Breast epithelium (tissue), 4 donors: ENCODE results near the gene DTNB. TPM values are rescaled to one million over a fixed set of nuclear protein-coding genes. Genes with fewer than 3 reads are reported as not detected.
"Not testable (repeated sequence)": the region's sequence is repeated elsewhere in the genome, so short reads cannot be mapped to it uniquely, and the experiment has no call there.

Experiments used
- DNase-seq, 2 donors: peaks; one replicate each; pipeline ENCODE4 v3.0.0-alpha.2; 2019; ENCODE audit warnings: low spot score in 2 of 2
- H3K27ac ChIP-seq, 2 donors: fragments of 200-600 bp; sonication (generic) in 1 of 2; one replicate each; pipeline ENCODE4 v1.5.1; 2016 to 2019; ENCODE audit warnings: mild to moderate bottlenecking in 1 of 2
- H3K27me3 ChIP-seq, 2 donors: fragments of 200-600 bp; sonication (generic) in 1 of 2; one replicate each; pipeline versions ENCODE4 v1.5.1 to v1.6.0; 2017 to 2019; ENCODE audit warnings: control low read depth in 1 of 2, mild to moderate bottlenecking in 1 of 2
- H3K36me3 ChIP-seq: fragments of 200-600 bp; one replicate; pipeline ENCODE4 v1.5.1; 2019
- H3K4me1 ChIP-seq, 2 donors: fragments of 200-600 bp; sonication (generic); one replicate each; pipeline ENCODE4 v1.5.1; 2016 to 2019; ENCODE audit warnings: control low read depth in 1 of 2
- H3K4me3 ChIP-seq, 3 donors: fragments of 200-600 bp; sonication (generic); 1 replicate in 2 of 3; 2 replicates in 1 of 3; pipeline ENCODE4 v1.5.1; 2016 to 2019; ENCODE audit warnings: mild to moderate bottlenecking in 3 of 3, moderate library complexity in 2 of 3
- H3K9me3 ChIP-seq, 2 donors: fragments of 200-600 bp; sonication (generic) in 1 of 2; one replicate each; pipeline ENCODE4 v1.5.1; 2016 to 2019; ENCODE audit warnings: control low read depth in 1 of 2
- POLR2A ChIP-seq: fragments of 450-650 bp; IDR thresholded peaks from one replicate; pipeline ENCODE4 v1.6.1; 2016; ENCODE audit warnings: antibody characterized with exemption, mild to moderate bottlenecking, moderate library complexity
- POLR2AphosphoS5 ChIP-seq, 3 donors: sonication (generic); formaldehyde crosslinking; IDR thresholded peaks; one replicate each; pipeline ENCODE4 v1.6.1; 2017; ENCODE audit warnings: antibody characterized with exemption in 3 of 3
- intact Hi-C: fragments of 100-400 bp; cut with DNase I; formaldehyde crosslinking; loops from one replicate; pipeline ENCODE4 v1.15.1; 2023; ENCODE audit warnings: low total_unique reads
- total RNA-seq, 3 donors: library from RNA; depleted of rRNA; stranded (reverse); fragments of >200 nt; gene quantifications; one replicate each; pipeline ENCODE4 v1.1.0, GENCODE V29; 2016
- TF ChIP-seq, protein P1 (sequence below), 3 donors: fragments of 450-650 bp; IDR thresholded peaks; one replicate each; pipeline ENCODE4 v1.5.1; 2016 to 2017; ENCODE audit warnings: antibody characterized with exemption in 3 of 3, mild to moderate bottlenecking in 3 of 3, moderate library complexity in 3 of 3

The DTNB gene
- total RNA-seq, 3 donors from 2014 or later, result 7.8 to 63.4 (median 44.9) TPM

DNA sequence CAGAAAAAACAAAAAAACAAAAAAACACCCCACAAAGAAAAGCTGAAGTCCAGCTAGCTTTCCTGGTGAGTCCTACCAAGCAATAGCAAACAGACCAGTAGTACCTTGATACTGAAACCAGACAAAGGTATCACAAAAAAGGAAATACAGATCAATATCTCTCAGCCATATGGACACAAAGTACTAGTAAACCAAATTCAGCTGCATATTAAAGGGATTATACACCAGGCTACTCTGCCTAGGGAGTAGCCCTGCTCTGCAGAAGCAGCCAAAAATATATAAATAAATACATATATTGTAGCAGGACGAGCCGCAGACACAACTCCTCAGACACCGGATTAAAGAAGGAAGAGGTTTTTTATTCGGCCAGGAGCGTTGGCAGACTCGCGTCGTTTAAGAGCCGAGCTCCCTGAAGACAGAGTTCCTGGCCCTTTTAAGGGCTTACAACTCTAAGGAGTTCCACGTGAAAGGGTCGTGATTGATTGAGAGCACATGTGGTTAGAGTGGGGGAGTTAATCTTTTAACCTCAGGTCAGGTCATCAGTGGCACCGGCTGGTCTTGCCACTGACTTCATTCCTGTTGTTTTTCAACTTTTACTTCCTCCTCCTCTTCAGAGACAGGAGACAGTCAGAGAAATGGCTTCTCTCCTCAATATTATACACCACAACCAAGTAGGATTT lies 38.4 kb upstream of the DTNB start:
- TF ChIP-seq, protein P1, sequence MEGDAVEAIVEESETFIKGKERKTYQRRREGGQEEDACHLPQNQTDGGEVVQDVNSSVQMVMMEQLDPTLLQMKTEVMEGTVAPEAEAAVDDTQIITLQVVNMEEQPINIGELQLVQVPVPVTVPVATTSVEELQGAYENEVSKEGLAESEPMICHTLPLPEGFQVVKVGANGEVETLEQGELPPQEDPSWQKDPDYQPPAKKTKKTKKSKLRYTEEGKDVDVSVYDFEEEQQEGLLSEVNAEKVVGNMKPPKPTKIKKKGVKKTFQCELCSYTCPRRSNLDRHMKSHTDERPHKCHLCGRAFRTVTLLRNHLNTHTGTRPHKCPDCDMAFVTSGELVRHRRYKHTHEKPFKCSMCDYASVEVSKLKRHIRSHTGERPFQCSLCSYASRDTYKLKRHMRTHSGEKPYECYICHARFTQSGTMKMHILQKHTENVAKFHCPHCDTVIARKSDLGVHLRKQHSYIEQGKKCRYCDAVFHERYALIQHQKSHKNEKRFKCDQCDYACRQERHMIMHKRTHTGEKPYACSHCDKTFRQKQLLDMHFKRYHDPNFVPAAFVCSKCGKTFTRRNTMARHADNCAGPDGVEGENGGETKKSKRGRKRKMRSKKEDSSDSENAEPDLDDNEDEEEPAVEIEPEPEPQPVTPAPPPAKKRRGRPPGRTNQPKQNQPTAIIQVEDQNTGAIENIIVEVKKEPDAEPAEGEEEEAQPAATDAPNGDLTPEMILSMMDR (IDR thresholded peaks at IDR 0.05), result no peak
- TF ChIP-seq POLR2A (no peak), POLR2AphosphoS5 (IDR thresholded peaks at IDR 0.05) (no peak)
- Histone ChIP-seq H3K9me3 (no peaks in the 10 kb centered on the region), H3K27me3 (no peaks in the 10 kb centered on the region), H3K36me3 (no peaks in the 10 kb centered on the region), H3K4me3 (peak overlapping the region in 2 of 3 donors; percentile 24 to 44), H3K4me1 (no peaks in the 10 kb centered on the region), H3K27ac (peak overlapping the region; percentile 29 to 48)
- no peak for DNase-seq
- intact Hi-C loops, result no loop called here

DNA sequence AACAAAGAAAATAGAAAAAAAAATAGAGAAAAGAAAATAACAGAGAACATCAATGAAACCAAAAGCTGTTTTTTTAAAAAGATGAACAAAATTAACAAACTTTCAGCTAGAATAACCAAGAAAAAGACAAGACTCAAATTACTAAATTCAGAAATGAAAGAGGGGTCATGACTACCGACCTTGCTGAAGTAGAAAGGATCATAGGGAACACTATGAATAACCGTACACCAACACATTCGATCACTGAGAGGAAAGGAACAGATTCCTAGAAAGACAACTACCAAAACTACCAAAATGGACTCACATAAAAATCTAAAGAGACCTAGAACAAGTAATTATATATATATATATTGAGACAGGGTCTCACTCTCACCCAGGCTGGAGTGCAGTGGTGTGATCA lies 37.4 kb upstream of the DTNB start:
- no peaks in the 10 kb centered on the region for H3K27me3 ChIP-seq
- no peaks in the 10 kb centered on the region for H3K4me1 ChIP-seq
- intact Hi-C loops, result no loop called here
- H3K36me3 ChIP-seq, result no peaks in the 10 kb centered on the region
- TF ChIP-seq POLR2AphosphoS5 (IDR thresholded peaks at IDR 0.05) (no peak), POLR2A (no peak)
- TF ChIP-seq, protein P1 (IDR thresholded peaks at IDR 0.05), result no peak
- H3K9me3 ChIP-seq, result no peaks in the 10 kb centered on the region
- H3K27ac ChIP-seq, result no peak overlapping the region
- H3K4me3 ChIP-seq, result no peak overlapping the region
- DNase-seq, result no peak

DNA sequence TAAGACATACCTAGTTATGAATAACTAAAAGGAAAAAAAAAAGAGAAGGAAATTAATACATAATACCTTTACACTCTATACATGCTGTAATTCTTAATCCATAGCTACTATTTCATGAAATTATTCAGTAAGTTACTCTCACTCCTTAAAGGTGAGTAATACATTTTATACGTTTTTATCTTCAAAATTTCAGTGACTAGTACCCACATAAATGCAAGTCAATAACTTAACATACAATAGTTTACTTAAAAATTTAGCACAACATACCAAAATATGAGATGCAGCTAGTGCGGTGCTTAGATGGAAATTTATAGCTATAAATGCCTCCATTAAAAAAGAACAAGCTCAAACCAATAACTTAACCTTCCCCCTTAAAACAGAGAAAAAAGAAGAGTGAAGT lies 36.0 kb upstream of the DTNB start:
- Histone ChIP-seq H3K4me3 (no peak overlapping the region), H3K27ac (no peak overlapping the region), H3K4me1 (no peaks in the 10 kb centered on the region), H3K9me3 (no peaks in the 10 kb centered on the region), H3K36me3 (no peaks in the 10 kb centered on the region), H3K27me3 (no peaks in the 10 kb centered on the region)
- intact Hi-C loops, result no loop called here
- TF ChIP-seq POLR2A (no peak), POLR2AphosphoS5 (IDR thresholded peaks at IDR 0.05) (no peak)
- TF ChIP-seq, protein P1 (IDR thresholded peaks at IDR 0.05), result no peak
- DNase-seq, result no peak

GRCh38 chr2:25707927-25708590 lies 34.7 kb upstream of the DTNB start:
- H3K36me3 ChIP-seq, result no peaks in the 10 kb centered on the region
- intact Hi-C loops, result no loop called here
- TF ChIP-seq POLR2A (no peak), POLR2AphosphoS5 (IDR thresholded peaks at IDR 0.05) (no peak)
- TF ChIP-seq, protein P1 (IDR thresholded peaks at IDR 0.05), result no peak
- H3K9me3 ChIP-seq, result no peaks in the 10 kb centered on the region
- no peak overlapping the region for H3K4me3 ChIP-seq
- no peak overlapping the region for H3K27ac ChIP-seq
- no peaks in the 10 kb centered on the region for H3K27me3 ChIP-seq
- no peak for DNase-seq
- H3K4me1 ChIP-seq, result no peaks in the 10 kb centered on the region

- H3K4me3 ChIP-seq, H3K36me3 ChIP-seq, H3K27me3 ChIP-seq, DNase-seq, H3K4me1 ChIP-seq, H3K9me3 ChIP-seq, H3K27ac ChIP-seq, intact Hi-C loops: not testable (repeated sequence)
Observed at GRCh38 chr2:25705575-25705974, 32.2 kb upstream of the DTNB start.
